ENCODE measurements around the gene ZNF783.

DNA sequence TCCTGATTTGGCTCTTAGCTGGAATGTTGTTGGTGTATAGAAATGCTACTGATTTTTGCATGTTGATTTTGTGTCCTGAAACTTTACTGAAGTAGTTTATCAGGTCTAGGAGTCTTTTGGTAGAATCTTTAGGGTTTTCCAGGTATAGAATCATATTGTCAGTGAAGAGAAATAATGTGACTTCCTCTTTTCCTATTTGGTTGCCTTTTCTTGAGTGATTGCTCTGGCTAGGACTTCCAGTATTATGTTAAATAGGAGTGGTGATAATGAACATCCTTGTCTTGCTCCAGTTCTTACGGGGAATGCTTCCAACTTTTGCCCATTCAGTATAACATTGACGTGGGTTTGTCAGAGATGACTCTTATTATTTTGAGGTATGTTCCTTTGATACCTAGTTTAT, 52.0 kb downstream of the ZNF783 start:
- TF ChIP-seq POLR2A (IDR thresholded peaks at IDR 0.05) (no peak), EP300 (IDR thresholded peaks at IDR 0.05) (no peak), CTCF (IDR thresholded peaks at IDR 0.05) (no peak)
